Activated CD4-positive, alpha-beta T cell treated with anti-CD3 and anti-CD28 coated beads for 36 hours (primary cell): Measurements from ENCODE around the gene ACTR2. TPM values are rescaled to one million over a fixed set of nuclear protein-coding genes. Genes with fewer than 3 reads are reported as not detected.

Experiments
- total RNA-seq, 2 experiments: library from RNA; stranded (reverse); gene quantifications; one replicate each; pipeline ENCODE4 v1.2.3, GENCODE V29; 2021

ACTR2 gene
- total RNA-seq, 2 experiments from 2014 or later, result 326 to 388 TPM

Other genes starting within 250 kb of the ACTR2 start
- 10 to 100 TPM; 15.7 to 16.7 TPM for gene SLC1A4, start 238.4 kb upstream of the ACTR2 start, total RNA-seq
- 1 to 10 TPM; 4.9 to 6.0 TPM for gene CEP68, start 171.4 kb upstream of the ACTR2 start, total RNA-seq
- 10 to 100 TPM; 77.1 to 84.8 TPM for gene RAB1A, start 97.7 kb upstream of the ACTR2 start, total RNA-seq
- gene SPRED2, start 204.8 kb downstream of the ACTR2 start, total RNA-seq, result 1 to 10 TPM; 6.7 to 7.9 TPM